ENCODE results near the gene PROKR1. TPM values are rescaled to one million over a fixed set of nuclear protein-coding genes. Genes with fewer than 3 reads are reported as not detected.
"Not testable (repeated sequence)": the region's sequence is repeated elsewhere in the genome, so short reads cannot be mapped to it uniquely, and the experiment has no call there.

PROKR1 gene
- not detected in 2 replicates for total RNA-seq (2014; rRNA removed; shearing (Covaris generic))

DNA sequence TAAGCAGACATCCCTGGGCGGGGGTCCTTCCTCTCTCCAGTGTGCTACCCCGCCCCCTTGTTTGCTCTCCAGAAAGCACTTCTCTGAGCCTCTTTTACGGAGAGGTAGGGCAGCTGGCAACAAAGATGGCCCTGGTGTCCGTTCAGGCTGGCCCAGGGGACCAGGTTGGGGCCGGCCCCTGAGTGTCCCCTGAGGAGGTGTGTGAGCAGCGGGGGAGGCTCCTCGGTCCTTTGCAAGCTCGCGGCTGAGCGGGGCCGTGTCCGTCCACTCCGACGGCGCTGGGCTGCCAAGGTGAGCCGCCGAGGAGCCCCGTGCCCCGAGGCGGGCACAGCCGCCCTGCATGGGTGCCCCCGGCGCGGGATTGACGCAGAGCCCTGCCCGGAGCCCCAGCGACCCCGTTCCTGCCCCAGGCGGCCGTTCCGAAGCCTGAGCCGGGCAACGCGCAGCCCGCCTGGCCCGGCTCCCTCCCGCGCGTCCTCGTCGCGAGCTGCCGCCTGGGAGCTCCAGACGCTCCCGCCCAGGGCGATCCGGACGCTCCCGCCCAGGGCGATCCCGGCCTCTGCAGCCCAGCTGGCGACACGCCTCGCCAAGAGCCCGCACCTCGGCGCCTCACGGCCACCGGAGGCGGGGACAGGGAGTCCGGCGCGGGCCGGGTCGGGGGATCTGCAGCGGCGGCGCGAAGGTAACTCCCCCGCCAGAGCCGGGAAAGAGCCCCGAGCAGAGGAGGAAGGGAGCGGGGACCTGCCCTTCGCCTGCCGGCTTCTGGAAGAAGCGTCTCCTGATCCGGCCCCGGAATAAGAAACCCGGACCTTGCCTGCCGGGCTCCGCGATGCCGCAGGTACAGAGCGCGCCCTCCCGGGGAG, at the start of gene PROKR1:
Gene PROKR1, plus strand, starts transcription at position 569 of the 863 bp plus-strand sequence. CDS start 2,243 bp downstream, outside the sequence.
- DNase-seq (ENCODE audit: low read depth), result peak; percentile 15

DNA sequence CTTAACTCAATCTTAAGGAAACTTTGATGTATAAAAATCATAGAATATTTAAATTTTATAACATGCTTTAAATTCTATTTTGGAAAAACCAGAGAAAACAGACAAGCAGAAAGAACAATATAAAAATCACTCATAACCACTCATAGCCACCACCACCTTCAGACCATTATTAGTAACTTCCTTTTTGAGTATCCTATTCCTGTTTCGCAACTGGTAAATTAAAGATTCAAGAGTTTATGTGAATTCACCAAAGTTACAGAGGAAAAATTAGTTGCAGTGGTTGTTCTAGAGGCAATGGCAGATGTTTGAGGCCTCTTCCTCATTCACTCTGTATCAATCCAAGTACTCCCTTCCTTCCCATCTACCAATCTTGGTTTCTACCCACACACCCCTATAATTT, 49.3 kb upstream of the PROKR1 start:
- no peak for DNase-seq (ENCODE audit: low read depth)

DNA sequence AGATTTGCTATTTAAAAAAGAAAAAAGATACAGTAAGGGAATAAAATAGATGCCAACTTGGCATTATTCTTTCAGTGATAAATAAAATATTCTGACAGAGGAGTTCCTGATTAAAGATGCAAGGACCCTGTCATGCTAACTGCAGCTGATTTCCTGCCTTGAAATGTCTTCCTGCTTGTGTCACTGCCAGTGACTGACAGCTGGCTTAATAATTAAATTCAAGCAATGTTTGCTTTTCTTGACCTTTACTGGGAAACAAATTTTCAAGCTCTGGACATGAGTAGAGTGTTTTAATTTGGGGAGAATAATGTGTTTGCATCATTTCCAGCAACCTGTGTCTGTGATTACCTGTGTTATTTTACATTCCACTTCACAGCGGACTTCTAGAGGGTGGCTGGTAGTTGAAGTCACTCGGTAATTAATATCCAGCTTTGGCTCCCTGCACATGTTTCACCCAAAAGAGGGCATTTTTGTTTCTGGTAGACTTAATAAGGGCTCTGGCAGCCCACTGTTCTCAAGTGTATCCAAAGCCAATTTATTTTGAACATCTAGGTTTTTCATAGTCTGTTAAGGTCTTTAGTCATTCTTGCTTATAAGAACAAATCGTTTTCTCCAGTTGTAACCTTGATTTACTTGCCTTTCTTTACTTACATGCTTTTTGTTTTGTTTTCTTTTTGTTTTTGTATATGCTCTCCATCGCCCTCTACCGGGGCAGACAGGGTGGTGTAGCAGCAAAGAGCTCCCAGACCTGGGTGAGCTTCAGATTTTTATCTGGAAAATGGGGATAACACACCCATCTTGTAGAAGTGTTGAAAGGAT, 48.5 kb upstream of the PROKR1 start:
- peak; percentile 44 for DNase-seq (ENCODE audit: low read depth)

DNA sequence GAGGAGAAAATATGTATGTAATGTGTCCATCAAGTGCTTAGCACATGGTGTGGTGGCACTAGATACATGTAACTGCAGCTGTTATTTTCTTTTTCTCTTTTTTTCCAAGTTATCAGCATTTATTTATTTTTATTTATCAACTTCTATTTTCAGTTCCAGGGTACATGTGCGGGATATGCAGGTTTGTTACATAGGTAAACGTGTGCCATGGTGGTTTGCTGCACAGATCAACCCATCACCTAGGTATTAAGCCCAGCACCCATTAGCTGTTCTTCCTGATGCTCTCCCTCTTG, 47.9 kb upstream of the PROKR1 start:
- not testable (repeated sequence) for DNase-seq (ENCODE audit: low read depth)

DNA sequence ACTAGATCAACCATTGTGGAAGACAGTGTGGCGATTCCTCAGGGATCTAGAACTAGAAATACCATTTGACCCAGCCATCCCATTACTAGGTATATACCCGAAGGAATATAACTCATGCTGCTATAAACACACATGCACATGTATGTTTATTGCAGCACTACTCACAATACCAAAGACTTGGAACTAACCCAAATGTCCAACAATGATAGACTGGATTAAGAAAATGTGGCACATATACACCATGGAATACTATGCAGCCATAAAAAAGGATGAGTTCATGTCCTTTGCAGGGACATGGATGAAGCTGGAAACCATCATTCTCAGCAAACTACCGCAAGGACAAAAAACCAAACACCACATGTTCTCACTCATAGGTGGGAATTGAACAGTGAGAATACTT, 42.9 kb upstream of the PROKR1 start:
- not testable (repeated sequence) for DNase-seq (ENCODE audit: low read depth)

DNA sequence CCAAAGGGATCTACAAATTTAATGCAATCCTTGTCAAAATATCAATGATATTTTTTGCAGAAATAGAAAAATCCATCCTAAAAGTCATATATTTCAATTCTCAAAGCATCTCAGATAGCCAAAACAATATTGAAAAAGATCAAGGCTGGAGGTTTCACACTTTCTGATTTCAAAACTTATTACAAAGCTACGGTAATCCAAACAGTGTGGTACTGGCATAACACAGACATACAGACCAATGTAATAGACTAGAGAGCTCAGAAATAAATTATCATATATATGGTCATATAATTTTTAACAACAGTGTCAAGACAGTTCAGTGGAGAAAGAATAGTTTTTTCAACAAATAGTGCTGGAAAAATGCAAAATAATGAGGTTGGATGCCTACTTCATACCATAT, 40.3 kb upstream of the PROKR1 start:
- DNase-seq (ENCODE audit: low read depth), result no peak

DNA sequence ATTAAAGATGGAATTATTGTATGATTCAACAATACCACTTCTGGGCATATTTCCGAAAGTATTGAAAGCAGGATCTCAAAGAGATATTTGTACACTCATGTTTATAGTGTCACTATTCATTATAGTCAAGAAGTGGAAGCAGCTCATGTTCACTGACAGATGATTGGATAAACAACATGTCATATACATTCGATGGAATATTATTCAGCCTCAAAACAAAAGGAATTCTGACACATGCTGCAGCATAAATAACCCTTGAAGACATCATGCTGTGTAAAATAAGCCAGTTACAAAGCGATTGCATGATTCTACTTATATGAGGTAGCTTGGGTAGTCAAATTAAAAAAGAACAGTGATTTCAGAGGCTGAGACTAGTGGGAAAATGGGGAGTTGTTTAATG, 39.3 kb upstream of the PROKR1 start:
- no peak for DNase-seq (ENCODE audit: low read depth)

DNA sequence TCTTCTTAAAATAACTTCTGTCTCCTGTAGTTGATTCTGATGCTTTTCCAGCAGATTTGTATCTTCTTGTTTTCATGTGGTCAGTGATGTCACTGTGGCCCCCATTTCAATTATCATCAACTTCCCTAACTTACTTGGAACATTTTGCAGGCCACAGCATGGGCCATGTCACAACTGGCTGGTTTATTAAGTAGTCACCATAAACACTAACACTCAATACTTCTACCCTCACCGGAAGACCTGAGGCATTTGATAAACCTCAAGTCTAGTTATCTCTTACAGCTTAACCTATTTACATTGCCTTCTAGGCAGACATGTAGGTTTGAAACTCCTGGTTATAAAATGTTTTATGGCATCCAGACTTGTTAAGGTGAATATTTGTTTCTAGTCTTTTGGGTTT, 37.4 kb upstream of the PROKR1 start:
- no peak for DNase-seq (ENCODE audit: low read depth)

DNA sequence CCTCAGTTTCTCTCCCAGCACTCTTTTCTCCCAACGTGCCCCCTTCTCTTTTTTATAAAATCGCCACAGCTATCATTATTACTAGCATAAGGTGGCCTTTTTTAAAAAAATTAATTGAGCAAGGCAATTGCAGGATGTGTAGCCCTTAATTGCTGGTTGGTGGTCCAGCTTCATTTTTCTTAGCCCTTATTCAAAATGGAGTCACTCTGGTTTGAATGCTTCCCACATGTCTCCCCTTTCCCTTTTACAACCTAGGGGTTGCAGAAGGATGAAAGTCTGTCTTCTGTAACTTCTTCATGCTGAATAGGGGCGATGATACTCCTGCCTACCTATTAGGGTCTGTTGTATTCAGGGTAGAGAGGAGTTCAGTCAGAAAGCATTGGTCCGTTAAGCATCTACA, 36.6 kb upstream of the PROKR1 start:
- DNase-seq (ENCODE audit: low read depth), result no peak

DNA sequence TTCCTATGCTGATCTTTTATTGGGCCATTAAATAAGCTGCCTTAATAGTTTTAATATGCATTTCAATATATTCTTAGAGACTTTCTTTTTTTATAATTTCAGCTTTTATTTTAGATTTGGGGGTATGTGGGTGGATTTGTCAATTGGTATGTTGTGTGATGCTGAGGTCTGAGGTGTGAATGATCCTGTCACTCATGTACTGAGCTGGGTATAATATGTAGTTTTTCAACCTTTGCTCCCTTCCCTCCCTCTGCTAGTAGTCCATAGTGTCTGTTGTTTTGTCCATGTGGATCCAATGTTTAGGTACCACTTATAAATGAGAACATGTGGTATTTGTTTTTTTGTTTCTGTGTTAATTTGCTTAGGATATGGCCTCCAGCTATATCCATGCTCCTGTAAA, 35.5 kb upstream of the PROKR1 start:
- DNase-seq (ENCODE audit: low read depth), result no peak

DNA sequence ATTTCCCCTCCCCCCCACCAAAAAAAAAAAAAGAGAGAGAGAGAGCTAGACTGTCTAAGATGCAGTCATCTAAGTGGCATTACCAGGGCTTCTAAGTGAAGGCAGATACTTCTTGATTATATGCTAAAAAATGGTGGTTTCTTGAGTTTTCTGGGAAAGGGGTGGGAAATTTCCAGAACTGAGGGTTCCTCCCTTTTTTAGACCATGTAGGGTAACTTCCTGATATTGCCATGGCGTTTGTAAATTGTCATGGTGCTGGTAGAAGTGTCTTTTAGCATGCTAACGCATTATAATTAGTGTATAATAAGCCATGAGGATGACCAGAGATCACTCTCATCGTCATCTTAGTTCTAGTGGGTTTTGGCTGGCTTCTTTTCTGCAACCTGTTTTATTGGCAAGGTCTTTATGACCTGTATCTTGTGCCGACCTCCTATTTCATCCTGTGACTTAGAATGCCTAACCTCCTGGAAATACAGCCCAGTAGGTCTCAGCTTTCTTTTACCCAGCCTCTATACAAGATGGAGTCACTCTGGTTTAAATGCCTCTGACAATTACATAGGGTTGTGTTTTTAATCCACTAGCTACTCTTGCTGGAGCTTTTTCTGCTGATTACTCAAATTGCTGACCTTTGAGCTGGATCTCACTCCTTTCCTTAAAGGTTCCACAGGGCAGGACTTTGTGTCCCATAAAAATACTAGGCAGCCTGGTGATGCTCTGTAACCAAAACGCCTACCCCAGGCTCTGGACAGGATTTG, 30.4 kb upstream of the PROKR1 start:
- DNase-seq (ENCODE audit: low read depth), result no peak

DNA sequence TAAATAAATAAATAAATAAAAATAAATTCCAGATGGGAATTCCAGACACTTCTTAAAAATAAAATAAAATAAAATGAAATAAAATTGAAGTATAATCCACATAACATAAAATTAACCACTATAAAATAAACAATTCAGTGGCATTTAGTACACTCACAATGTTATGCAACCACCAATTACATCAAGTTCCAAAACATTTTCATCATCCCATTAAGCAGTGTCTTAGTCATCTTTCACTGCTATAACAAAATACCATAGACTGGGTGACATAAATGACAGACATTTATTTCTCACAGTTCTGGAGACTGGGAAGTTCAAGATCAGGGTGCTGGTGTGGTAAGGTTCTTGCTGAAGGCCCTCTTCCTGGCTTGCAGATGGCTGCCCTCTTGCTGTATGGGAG, 22.6 kb upstream of the PROKR1 start:
- no peak for DNase-seq (ENCODE audit: low read depth)

DNA sequence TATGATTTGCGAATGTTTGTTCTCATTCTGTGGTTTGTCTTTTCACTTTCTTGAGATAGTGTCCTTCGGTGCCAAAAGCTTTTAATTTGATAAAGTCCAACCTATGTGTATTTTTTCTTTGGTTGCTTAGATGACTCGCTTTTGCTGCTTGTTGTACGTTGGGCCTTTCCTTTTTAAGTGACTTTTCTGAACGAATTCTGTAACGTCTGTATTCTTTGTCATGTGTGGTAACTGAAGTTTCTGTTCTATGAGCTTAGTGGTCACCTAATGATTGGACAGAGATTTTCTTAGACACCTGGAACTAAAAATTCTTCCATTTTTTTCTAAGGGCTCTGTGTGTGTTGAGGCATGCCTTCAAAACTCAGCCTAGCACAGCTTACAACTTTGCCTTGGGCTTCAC, 19.6 kb upstream of the PROKR1 start:
- DNase-seq (ENCODE audit: low read depth), result no peak

DNA sequence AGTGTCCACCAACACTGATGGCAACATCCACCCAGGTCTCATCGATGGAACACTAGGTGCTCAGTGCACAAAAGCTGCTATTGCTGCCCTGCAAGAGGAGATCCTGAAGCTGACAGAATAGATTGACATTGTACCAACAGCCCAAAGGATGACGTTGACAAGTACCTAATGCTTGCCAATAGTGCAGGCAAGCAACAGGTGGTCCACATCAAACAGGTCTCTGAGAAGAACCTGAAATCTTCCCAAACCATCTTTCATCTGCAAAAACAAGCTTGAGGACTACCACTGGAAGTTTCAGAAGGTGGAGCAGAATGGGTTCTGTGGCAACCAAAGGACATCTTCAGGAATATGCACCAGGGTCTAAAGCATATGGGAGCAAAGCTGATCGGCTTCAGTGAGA, 15.8 kb upstream of the PROKR1 start:
- DNase-seq (ENCODE audit: low read depth), result no peak

DNA sequence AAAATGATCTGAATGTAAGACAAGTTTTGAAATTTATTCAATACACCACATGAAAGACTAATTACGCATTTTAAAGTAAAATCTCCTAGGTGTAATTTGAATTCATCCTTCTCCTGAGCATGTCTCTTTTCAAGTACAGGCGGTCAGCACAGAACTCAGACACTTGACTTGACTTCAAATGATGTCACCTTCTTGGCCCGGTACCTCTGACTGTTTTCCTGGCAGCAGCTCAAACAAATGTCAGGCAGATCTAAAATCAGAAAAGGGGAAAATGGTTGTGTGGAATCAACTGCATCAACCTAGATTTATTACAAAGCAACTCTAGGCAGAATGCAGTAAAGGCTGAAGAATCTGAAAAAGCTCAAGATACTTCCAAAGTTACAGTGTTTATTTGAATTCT, 11.4 kb upstream of the PROKR1 start:
- DNase-seq (ENCODE audit: low read depth), result no peak

DNA sequence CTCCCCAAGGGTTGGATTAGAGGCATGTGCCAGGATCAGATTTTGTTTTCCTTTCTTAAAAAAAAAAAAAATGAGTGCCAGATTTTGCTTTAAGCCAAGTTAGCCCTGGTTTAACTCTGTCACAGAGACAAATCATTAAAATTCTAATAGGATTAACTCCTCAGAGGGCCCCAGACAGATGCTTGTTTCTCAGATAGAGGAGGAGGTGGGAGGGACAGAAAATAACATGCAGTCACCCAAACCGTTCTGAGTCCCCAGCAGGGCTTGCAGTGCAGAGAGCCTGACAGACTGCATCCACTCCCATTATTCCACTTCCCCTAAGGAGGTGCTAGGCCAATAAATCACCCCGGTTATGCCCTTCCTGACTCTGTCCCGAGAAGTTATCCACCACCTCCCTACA, 6.3 kb upstream of the PROKR1 start:
- no peak for DNase-seq (ENCODE audit: low read depth)

DNA sequence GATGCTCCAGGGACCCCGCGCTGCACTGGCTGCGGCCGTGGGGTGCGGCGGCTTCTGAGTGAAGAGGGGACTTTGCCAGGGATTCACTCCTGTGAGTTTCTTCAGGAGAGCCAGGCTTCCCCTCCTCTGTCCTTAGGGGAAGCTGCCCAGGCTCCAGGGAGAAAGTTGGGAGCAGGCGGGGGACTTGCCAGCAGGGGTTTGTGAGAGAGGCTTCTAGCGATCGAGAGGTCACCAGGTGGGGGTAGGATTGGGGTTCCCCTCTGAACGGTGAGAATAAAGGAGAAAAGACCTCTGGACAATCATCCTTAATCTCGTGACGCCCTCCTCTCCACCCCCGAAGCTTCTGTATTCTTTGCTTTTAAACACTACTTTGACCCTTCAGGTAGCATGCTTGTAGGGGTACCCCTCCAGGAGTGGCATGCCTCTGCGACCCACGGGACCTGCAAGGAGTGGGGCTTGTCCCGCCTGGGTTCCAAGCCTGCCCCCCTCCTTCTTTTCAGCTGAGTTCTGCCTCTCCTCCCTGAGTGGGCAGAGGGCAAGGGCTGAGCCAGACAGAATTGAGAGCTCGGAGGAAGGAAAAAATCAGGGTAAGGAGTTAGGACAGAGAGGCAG, 601 bp downstream of the PROKR1 start:
- DNase-seq (ENCODE audit: low read depth), result no peak

DNA sequence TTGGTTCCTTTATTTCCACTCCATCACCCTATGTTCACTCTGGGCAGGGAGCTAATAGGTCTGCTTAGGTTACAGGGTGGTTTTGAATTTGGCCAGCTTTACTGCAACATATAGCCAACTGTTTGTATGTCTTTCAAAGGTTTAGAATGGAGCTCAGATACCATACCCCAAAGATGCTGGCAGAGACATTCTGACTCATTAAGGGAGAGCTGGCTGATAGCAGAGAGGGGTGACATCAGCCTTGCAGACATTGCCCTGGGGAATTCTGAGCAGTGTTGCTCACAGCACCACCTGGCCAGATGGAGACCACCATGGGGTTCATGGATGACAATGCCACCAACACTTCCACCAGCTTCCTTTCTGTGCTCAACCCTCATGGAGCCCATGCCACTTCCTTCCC, 2.1 kb downstream of the PROKR1 start:
- peak; percentile 38 for DNase-seq (ENCODE audit: low read depth)

DNA sequence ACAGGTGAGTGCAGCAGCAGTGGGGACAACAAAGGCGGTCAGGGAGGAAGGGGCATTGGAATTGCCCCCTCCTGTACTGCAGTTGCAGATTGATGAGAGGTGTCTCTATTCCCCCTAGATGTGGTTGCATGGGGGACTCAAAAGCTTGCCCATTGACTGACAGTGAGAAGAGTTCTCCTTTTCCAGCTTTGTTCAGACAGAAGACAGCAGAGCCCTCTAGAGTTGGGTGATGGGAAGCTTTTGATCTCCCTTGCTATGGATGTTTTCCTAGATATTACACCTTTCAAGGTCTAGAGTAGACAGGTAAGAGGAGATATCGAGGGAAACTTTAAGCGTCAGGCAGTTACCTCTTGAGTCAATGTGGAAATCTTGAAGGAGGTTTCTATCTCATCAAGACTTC, 2.9 kb downstream of the PROKR1 start:
- no peak for DNase-seq (ENCODE audit: low read depth)

DNA sequence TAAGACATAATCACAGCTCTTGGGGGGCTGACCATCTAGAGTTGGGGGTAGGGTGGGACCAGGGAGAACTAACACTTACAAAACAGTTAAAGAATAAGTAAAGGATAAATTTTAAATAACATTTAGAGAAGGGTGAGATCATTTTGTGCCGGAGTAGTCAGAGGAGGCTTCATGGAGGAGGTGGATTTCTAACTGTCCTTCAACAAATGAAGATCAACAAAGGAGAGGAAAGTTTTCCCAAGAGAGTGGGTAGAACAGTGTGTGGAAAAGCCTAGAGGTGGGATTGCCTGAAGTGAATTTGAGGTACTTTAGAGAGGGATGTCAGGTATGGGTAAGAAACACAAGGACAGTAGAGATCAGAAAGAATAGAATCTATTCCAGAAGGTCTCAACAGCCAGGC, 7.3 kb downstream of the PROKR1 start:
- DNase-seq (ENCODE audit: low read depth), result no peak

DNA sequence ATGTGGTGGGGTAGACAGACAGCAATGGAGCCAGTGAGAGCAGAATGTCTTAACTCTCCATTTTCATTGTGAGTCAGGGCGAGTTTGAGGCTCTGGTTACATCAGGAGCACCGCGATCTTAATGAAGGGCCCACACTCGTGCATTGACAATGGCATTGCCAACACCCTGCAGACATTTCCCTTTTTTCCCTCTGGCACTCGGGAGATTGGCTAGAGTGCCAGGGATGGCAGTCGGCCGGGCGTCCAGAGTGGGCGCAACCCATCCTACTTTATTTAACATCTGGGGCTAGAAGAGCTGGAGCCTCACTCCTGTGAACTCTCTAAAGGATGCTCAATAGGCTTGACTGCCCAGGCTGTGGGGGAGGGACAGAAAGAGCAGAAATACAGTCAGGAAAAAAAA, 9.7 kb downstream of the PROKR1 start:
- DNase-seq (ENCODE audit: low read depth), result peak; percentile 22

DNA sequence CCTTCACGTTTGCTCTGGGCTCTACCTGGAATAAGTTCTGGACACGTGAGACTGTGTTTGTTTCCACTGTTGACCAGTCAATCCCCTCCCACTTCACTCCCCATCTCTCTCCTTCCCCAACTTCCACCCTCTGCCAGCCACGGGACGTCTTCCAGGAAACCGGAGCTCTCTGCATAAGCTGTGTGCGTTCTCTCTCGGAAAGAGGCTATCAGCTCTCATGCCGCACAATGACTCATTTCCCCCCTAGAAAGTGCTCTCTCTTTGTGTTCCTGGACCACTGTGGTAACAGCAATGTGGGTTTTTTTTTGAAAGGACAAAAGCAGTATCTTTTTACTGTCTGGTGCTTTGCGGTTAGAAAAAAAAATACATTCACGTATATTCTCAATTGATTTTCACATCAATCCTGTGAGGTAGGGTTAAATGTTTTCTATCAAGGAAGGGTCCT, 10.2 kb downstream of the PROKR1 start:
- DNase-seq (ENCODE audit: low read depth), result peak; percentile 93

Data from RPMI7951 (cell line).